COLO668 (cell line): ENCODE results near the gene LCP2.

ENCODE experiments used
- DNase-seq: peaks from one replicate; lab custom pipeline; 2025; ENCODE audit not compliant: unreplicated experiment; lab: John Stamatoyannopoulos, UW

The LCP2 gene

DNA sequence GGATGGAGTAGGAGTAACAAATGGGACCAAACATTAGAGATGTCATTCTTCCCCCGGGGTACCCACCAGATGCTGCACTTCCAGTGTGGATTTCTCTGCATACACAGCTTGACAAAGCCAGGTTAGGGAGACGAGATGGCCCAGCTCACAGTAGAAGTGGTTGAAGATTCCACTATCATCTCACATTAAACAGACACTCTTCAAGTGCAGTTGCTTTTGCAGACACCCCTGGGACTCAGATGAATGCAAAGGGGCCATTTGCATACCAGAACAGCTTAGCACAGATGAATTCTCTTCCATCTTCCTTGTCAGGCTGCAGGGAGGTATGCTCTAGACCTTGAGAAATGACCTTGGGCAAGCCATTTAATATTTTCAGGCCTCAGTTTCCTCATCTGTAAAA is 77.4 kb downstream of the LCP2 start:
- DNase-seq, result no peak

- DNase-seq, result no peak
Measured at GRCh38 chr5:170219615-170220014, 78.0 kb downstream of the LCP2 start.

DNA sequence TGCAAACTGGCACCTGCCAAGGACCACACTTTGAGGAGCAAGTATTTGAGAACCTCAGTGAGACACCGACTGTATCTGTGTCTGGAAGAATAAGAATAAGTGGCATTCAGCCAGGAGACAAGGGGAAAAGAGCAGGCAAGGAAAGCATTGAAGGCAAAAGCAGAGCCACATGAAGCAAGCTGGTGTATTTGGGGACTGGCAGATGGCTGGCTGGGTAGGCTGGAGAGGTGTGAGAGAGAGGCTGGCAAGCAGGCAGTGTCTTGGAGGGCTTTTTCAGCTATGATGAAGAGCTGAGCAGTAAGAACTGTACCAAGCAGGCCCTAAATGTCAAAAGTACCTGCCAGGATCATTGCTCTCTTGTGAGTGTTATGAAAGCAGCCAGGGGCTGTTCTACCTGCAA is 78.9 kb downstream of the LCP2 start:
- DNase-seq, result no peak

DNA sequence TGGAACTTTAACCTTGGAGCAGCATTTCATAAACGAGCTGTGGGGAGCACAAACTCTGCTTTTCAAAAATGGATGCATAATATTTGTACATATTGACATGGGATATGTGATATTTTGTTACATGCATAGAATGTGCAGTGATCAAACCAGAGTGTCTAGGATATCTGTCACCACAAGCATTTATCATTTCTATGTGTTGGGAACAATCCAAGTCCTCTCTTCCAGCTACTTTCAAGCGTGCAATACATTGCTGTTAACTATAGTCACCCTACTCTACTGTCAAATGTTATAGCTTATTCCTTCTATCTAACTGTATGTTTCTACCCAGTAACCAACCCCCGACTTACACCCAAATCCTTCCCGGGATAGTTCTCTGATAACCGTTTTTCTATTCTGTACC is 79.7 kb downstream of the LCP2 start:
- no peak for DNase-seq

GRCh38 chr5:170216257-170216864 is 81.2 kb downstream of the LCP2 start:
- DNase-seq, result no peak

DNA sequence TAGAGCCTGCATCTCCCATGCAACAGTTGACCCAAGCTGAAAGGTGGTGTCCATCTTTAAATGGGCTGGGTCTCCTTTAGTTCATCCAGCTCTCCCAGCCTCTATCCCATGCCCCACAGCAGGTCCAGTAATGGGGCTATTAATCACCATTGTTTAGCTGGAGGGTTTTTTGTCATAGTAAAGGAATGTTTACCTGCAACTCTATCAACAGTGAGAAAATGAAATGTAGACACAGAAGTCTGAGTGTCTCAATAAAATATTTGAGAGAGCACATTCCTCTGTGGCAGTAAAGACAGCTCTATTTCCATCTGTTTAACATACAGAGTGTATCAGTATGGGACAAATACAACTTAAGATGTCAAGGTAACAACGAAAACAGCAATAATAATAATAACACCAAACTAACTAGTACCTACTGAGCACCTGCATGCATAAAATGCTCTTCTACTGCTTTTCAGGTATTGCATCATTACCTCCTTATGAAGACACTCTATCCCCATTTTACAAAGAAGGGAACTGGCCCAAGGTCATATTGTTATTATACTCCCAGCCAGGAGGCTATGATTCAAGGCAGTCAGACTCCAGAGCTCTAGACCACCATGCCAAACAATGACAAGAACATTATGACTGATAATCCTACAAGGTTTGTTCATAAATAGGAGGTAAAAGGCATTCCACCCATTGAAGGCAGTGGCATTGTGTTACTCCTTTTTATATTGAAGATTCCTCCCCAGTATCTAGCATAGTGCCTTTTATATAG is 85.8 kb downstream of the LCP2 start:
- DNase-seq, result no peak

- DNase-seq, result no peak
Measured at GRCh38 chr5:170206958-170207357, 90.6 kb downstream of the LCP2 start.

DNA sequence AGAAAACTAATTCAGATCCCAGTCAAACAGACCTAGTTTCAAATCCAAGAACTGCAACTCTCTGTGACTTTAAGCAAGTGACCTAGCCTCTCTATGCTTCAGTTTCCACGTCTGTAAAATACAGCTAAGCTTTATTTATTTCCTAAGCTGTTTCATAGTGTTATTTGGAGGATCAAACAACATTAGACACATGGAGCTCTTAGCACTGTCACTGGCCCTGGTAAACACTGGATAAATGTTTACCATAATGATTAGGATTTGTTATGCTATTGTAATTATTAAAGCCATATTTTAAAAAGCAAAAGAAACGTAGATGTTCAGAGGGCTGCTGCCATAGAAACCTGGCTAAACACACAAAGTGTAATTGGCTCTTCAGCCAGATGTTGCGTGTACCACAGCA is 91.4 kb downstream of the LCP2 start:
- no peak for DNase-seq

GRCh38 chr5:170204202-170204601 is 93.4 kb downstream of the LCP2 start:
- no peak for DNase-seq

- no peak for DNase-seq
Measured at GRCh38 chr5:170202117-170202516, 95.5 kb downstream of the LCP2 start.

DNA sequence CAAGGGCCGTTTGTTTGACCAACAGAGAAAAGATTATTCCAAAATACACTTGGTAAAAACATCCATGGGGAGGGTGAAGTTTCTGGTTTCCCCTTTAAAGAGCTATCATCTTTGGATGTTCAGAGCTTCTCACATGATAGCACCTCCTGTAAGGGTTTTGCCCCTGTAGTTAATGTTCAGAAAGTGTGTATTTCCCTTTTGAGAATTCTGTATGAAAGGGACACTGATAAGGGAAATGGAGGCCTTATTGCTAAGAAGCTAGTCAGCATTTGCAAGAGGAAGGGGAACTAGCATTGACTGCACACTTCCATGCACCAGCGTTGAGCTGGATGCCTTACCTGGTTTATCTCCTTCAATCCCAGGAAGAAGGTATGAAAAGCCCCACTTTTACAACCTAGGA is 96.3 kb downstream of the LCP2 start:
- DNase-seq, result no peak

DNA sequence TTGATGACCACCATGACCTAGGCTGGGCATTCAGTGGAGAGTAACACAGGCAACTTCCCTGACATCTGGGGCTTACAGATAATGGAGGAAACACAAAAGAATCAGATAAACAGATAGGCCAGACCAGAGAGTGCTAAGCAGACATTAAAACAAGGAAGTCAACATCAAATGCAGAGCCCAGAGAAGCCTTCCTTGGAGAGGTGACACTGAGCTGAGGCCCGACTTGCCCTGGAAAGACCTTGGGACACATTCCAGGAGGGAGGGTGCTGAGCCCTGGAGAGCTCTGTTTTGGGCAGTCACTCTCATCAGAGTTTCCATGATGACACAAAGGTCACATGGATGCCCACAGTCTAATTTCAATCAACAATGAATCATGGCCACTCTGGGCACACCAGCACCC is 96.7 kb downstream of the LCP2 start:
- no peak for DNase-seq
